ENCODE measurements around the gene NCBP2.

DNA sequence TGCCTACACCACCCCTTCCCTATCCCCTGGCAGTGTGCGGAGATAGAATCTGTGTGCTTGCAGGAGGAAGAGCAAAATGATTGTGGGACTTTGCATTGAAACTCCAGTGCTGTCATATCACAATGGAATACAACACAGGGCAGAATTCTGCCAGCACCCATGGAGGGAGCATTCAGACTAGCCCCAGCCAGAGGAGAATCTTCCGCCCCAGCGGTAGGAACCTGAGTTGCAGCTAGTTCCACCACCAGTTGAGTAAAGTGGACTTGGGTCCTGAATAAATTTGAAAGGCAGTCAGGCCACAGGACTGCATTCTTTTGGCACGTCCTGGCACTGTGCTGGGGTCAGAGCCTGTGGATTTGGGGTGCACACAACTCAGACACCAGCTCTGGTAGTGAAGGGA lies 27.5 kb downstream of the NCBP2 start:
- no peak for TF ChIP-seq CTCF (IDR thresholded peaks at IDR 0.05)
- TF ChIP-seq POLR2A (IDR thresholded peaks at IDR 0.05): no peak
- TF ChIP-seq EP300 (IDR thresholded peaks at IDR 0.05): no peak

Measured in upper lobe of left lung (tissue), 4 donors.